B cell (primary cell): ENCODE measurements around the gene GRN. TPM values are rescaled to one million over a fixed set of nuclear protein-coding genes. Genes with fewer than 3 reads are reported as not detected.

Experiments
- ATAC-seq: fragments of 200-7000 bp; cut with Tn5 transposase; one replicate; pipeline ENCODE4 v1.10.0; 2021; ENCODE audit warnings: low read depth, mild to moderate bottlenecking, moderate number of reproducible peaks, moderate library complexity
- CTCF ChIA-PET: fragments of 350-600 bp; sonication (Branson Sonifier 250); formaldehyde crosslinking; loops from one replicate; lab custom pipeline; 2021; ENCODE audit warnings: antibody characterized with exemption, inconsistent platforms; lab: Charles Lee
- POLR2A ChIA-PET: fragments of 350-600 bp; sonication (Branson Sonifier 250); formaldehyde crosslinking; loops from one replicate; lab custom pipeline; 2021; ENCODE audit warnings: antibody characterized with exemption; lab: Charles Lee
- DNase-seq: peaks from one replicate; pipeline ENCODE4 v3.0.0; 2013
- H2AFZ ChIP-seq: 2 replicates; pipeline ENCODE4 v1.6.1; 2012; ENCODE audit warnings: mild to moderate bottlenecking, low read depth, low read length; ENCODE audit not compliant: insufficient read depth, poor library complexity, severe bottlenecking
- H3K27ac ChIP-seq, 2 donors: 1 replicate in 1 of 2; 2 replicates in 1 of 2; pipeline ENCODE4 v1.5.1; 2012 to 2013; ENCODE audit warnings: low read length in 2 of 2, mild to moderate bottlenecking in 2 of 2, moderate library complexity in 1 of 2
- H3K27me3 ChIP-seq, 4 experiments: fragments of 200-600 bp in 1 of 4; sonication (generic) in 1 of 4; replicated peaks in 1 of 4; 1 replicate in 2 of 4; 2 replicates in 2 of 4; pipeline versions ENCODE4 v1.6.1 to v1.7.0; 2013 to 2016; ENCODE audit warnings: low read length in 3 of 4, mild to moderate bottlenecking in 2 of 4, mixed read lengths in 1 of 4, moderate library complexity in 1 of 4; ENCODE audit not compliant: insufficient read depth in 4 of 4, control insufficient read depth in 3 of 4; ENCODE audit errors: control extremely low read depth in 1 of 4
- H3K36me3 ChIP-seq, 2 experiments: replicated peaks in 1 of 2; 1 replicate in 1 of 2; 2 replicates in 1 of 2; pipeline versions ENCODE4 v1.6.1 to v1.7.1; 2013; ENCODE audit warnings: low read length in 1 of 2; ENCODE audit not compliant: insufficient read depth in 2 of 2, control insufficient read depth in 1 of 2; ENCODE audit errors: control extremely low read depth in 1 of 2, extremely low read depth in 1 of 2
- H3K4me1 ChIP-seq, 2 donors: fragments of 200-600 bp in 1 of 2; sonication (generic) in 1 of 2; 1 replicate in 1 of 2; 2 replicates in 1 of 2; pipeline versions ENCODE4 v1.5.1 to v1.6.1; 2013 to 2017; ENCODE audit warnings: low read length in 2 of 2; ENCODE audit not compliant: control insufficient read depth in 2 of 2, insufficient read depth in 2 of 2
- H3K4me2 ChIP-seq: replicated peaks from 2 replicates; pipeline ENCODE3; 2012; ENCODE audit warnings: mild to moderate bottlenecking, low read depth, low read length; ENCODE audit not compliant: poor library complexity, severe bottlenecking
- H3K4me3 ChIP-seq, 5 experiments: fragments of 200-600 bp in 1 of 5; sonication (generic) in 1 of 5; 1 replicate in 3 of 5; 2 replicates in 2 of 5; pipeline versions ENCODE4 v1.5.1 to v1.7.0; 2011 to 2016; ENCODE audit warnings: low read length in 4 of 5, mild to moderate bottlenecking in 4 of 5, low read depth in 2 of 5, control low read depth in 1 of 5, moderate library complexity in 1 of 5; ENCODE audit not compliant: insufficient read depth in 1 of 5; ENCODE audit errors: control extremely low read depth in 1 of 5, extremely low read depth in 1 of 5
- H3K79me2 ChIP-seq: fragments of 200-600 bp; sonication (generic); one replicate; pipeline ENCODE4 v1.6.0; 2016; ENCODE audit warnings: low read length; ENCODE audit not compliant: control insufficient read depth, insufficient read depth
- H3K9ac ChIP-seq: fragments of 200-600 bp; sonication (generic); 2 replicates; pipeline ENCODE4 v1.6.1; 2017; ENCODE audit warnings: mild to moderate bottlenecking, low read length, moderate library complexity
- H3K9me3 ChIP-seq, 3 donors: one replicate each; pipeline versions ENCODE4 v1.6.1 to v1.7.1; 2013; ENCODE audit warnings: low read length in 2 of 3; ENCODE audit not compliant: control insufficient read depth in 2 of 3, insufficient read depth in 1 of 3; ENCODE audit errors: control extremely low read depth in 1 of 3
- H4K20me1 ChIP-seq: 2 replicates; pipeline ENCODE4 v1.6.0; 2012; ENCODE audit warnings: mild to moderate bottlenecking, low read length; ENCODE audit not compliant: insufficient read depth, control insufficient read depth, poor library complexity, severe bottlenecking
- H3K27ac Mint-ChIP-seq: one replicate; pipeline ENCODE4 v1.8.0; 2021; ENCODE audit warnings: mixed read lengths
- H3K27me3 Mint-ChIP-seq: one replicate; pipeline ENCODE4 v1.8.0; 2021; ENCODE audit warnings: mixed read lengths
- H3K4me1 Mint-ChIP-seq: one replicate; pipeline ENCODE4 v1.8.0; 2021; ENCODE audit warnings: mixed read lengths
- H3K4me3 Mint-ChIP-seq: one replicate; pipeline ENCODE4 v1.8.0; 2021; ENCODE audit warnings: mixed read lengths
- H3K9me3 Mint-ChIP-seq: one replicate; pipeline ENCODE4 v1.8.0; 2022; ENCODE audit warnings: mixed read lengths; ENCODE audit not compliant: insufficient read depth
- CTCF ChIP-seq: fragments of 200-600 bp; IDR thresholded peaks from one replicate; pipeline ENCODE4 v1.8.0; 2022; ENCODE audit warnings: antibody characterized with exemption, mild to moderate bottlenecking
- EZH2 ChIP-seq: IDR thresholded peaks from 2 replicates; pipeline ENCODE4 v1.6.1; 2012; ENCODE audit warnings: borderline replicate concordance, low read depth, mild to moderate bottlenecking, moderate library complexity, low read length; ENCODE audit not compliant: insufficient read depth, poor library complexity, severe bottlenecking
- WGBS: methylation state at CpG from one replicate; pipeline ENCODE4 v1.1.5; 2013; ENCODE audit warnings: missing lambda C conversion rate; ENCODE audit not compliant: insufficient coverage; 5-methylcytosine and 5-hydroxymethylcytosine counted together
- intact Hi-C: fragments of 100-400 bp; cut with micrococcal nuclease; formaldehyde crosslinking; loops from one replicate; pipeline ENCODE4 v1.10.0; 2022
- polyA plus RNA-seq: library from polyadenylated mRNA; depleted of rRNA; stranded (reverse); fragments of >200 nt; gene quantifications from 2 replicates; pipeline ENCODE4 v1.2.3, GENCODE V29; 2012
- small RNA-seq: library from RNA; depleted of rRNA; stranded (forward); fragments of <200 nt; gene quantifications from one replicate; pipeline ENCODE3, GENCODE V24; 2012; ENCODE audit warnings: low replicate concordance, low read depth; ENCODE audit not compliant: insufficient read length
- total RNA-seq, 2 donors: library from RNA; stranded (reverse); fragments of 120-200 nt in 1 of 2; gene quantifications; 1 replicate in 1 of 2; 2 replicates in 1 of 2; pipeline versions ENCODE4 v1.2.3 to v1.2.4, GENCODE V29; 2013 to 2022

The GRN gene
- total and polyA plus RNA-seq, 2 donors (not counting 1 experiment from before 2014, with no cell fraction given): 187 to 226 TPM

- intact Hi-C loops: no loop called here
- CTCF ChIA-PET: interaction anchor here (0.6 kb wide), 1 partner anchor 92 kb away, joined by 3 read pairs; no protein-coding TSS in a partner anchor
Measured at GRCh38 chr17:44400226-44400847, 55.2 kb downstream of the GRN start.

More at GRCh38 chr17:44400226-44400847, 55.2 kb downstream of the GRN start:
- H3K27ac ChIP-seq: no peak overlapping the region
- H3K4me2 ChIP-seq: no peak overlapping the region
- peaks cover 7% of the 10 kb centered on the region for H3K4me1 Mint-ChIP-seq
- no peaks in the 10 kb centered on the region for H3K9me3 ChIP-seq
- H3K27me3 Mint-ChIP-seq: no peaks in the 10 kb centered on the region
- no peaks in the 10 kb centered on the region for H3K9me3 Mint-ChIP-seq
- DNase-seq (no peak), ATAC-seq (no peak)
- POLR2A ChIA-PET: interaction anchor here (0.6 kb wide), 1 partner anchor 15 kb away, joined by 6 read pairs; no protein-coding TSS in a partner anchor
- no peak overlapping the region for H2AFZ ChIP-seq
- no peaks in the 10 kb centered on the region for H3K79me2 ChIP-seq
- peak; percentile 28 for TF ChIP-seq CTCF
- TF ChIP-seq EZH2: no peak
- WGBS: no CpG with 5 or more reads among the region's 3 CpGs
- H3K4me3 ChIP-seq: no peak overlapping the region
- H3K36me3 ChIP-seq: peaks cover 0 to 54% of the 10 kb centered on the region in 2 experiments
- H3K4me1 ChIP-seq: peaks cover 0 to 11% of the 10 kb centered on the region in 2 donors
- no peak overlapping the region for H3K9ac ChIP-seq
- H3K4me3 Mint-ChIP-seq: no peak overlapping the region
- no peaks in the 10 kb centered on the region for H3K27me3 ChIP-seq
- H3K27ac Mint-ChIP-seq: no peak overlapping the region
- H4K20me1 ChIP-seq: peaks cover 14% of the 10 kb centered on the region

Small RNA genes lying within 50 kb of the gene (small RNA-seq; reads per million reads assigned to genes)
- gene RF00012 (not detected), gene RNU6-453P (not detected)

Other genes with a start within 250 kb of the GRN start
- 104 and 113 TPM in 2 replicates for gene HDAC5, start 221.7 kb upstream of the GRN start, total RNA-seq
- gene HDAC5, start 221.7 kb upstream of the GRN start, polyA plus RNA-seq: 99.8 and 107 TPM in 2 replicates
- gene HROB, start 203.4 kb upstream of the GRN start, total RNA-seq: 2.7 and 3.2 TPM in 2 replicates
- 1.0 TPM in 2 replicates for gene HROB, start 203.4 kb upstream of the GRN start, polyA plus RNA-seq
- gene ASB16, start 174.6 kb upstream of the GRN start, total RNA-seq: not detected in 2 replicates
- gene ASB16, start 174.6 kb upstream of the GRN start, polyA plus RNA-seq: not detected in 2 replicates
- 50.9 and 52.3 TPM in 2 replicates for gene TMUB2, start 158.3 kb upstream of the GRN start, total RNA-seq
- 95.0 and 114 TPM in 2 replicates for gene TMUB2, start 158.3 kb upstream of the GRN start, polyA plus RNA-seq
- gene ATXN7L3, start 145.4 kb upstream of the GRN start, total RNA-seq: 107 and 119 TPM in 2 replicates
- gene ATXN7L3, start 145.4 kb upstream of the GRN start, polyA plus RNA-seq: 63.6 and 76.3 TPM in 2 replicates
- 179 and 181 TPM in 2 replicates for gene UBTF, start 125.6 kb upstream of the GRN start, total RNA-seq
- gene UBTF, start 125.6 kb upstream of the GRN start, polyA plus RNA-seq: 43.1 and 53.4 TPM in 2 replicates
- gene SLC4A1, start 77.2 kb upstream of the GRN start, total RNA-seq: 0.22 and 1.9 TPM in 2 replicates
- 0.09 TPM in 1 of 2 replicates, not detected in the other for gene SLC4A1, start 77.2 kb upstream of the GRN start, polyA plus RNA-seq
- not detected in 2 replicates for gene RUNDC3A, start 36.7 kb upstream of the GRN start, total RNA-seq
- 0.07 and 0.19 TPM in 2 replicates for gene RUNDC3A, start 36.7 kb upstream of the GRN start, polyA plus RNA-seq
- 86.6 and 88.4 TPM in 2 replicates for gene SLC25A39, start 20.5 kb upstream of the GRN start, total RNA-seq
- gene SLC25A39, start 20.5 kb upstream of the GRN start, polyA plus RNA-seq: 142 and 160 TPM in 2 replicates
- 0.69 and 1.00 TPM in 2 replicates for gene FAM171A2, start 18.6 kb downstream of the GRN start, total RNA-seq
- 0.13 and 0.18 TPM in 2 replicates for gene FAM171A2, start 18.6 kb downstream of the GRN start, polyA plus RNA-seq
- 0.20 and 0.78 TPM in 2 replicates for gene ITGA2B, start 44.3 kb downstream of the GRN start, total RNA-seq
- 0.15 and 1.3 TPM in 2 replicates for gene ITGA2B, start 44.3 kb downstream of the GRN start, polyA plus RNA-seq
- gene GPATCH8, start 158.1 kb downstream of the GRN start, total RNA-seq: 83.4 and 105 TPM in 2 replicates
- gene GPATCH8, start 158.1 kb downstream of the GRN start, polyA plus RNA-seq: 26.3 and 28.3 TPM in 2 replicates
- 2.3 and 2.5 TPM in 2 replicates for gene FZD2, start 212.2 kb downstream of the GRN start, total RNA-seq
- gene FZD2, start 212.2 kb downstream of the GRN start, polyA plus RNA-seq: 1.1 and 1.6 TPM in 2 replicates